ENCODE measurements around the gene RSRC1. TPM values are rescaled to one million over a fixed set of nuclear protein-coding genes. Genes with fewer than 3 reads are reported as not detected.

RSRC1 gene
- polyA plus RNA-seq, 1 donor (not counting 4 experiments of a cell fraction or from before 2014, with no cell fraction given), result 11.1 TPM

DNA sequence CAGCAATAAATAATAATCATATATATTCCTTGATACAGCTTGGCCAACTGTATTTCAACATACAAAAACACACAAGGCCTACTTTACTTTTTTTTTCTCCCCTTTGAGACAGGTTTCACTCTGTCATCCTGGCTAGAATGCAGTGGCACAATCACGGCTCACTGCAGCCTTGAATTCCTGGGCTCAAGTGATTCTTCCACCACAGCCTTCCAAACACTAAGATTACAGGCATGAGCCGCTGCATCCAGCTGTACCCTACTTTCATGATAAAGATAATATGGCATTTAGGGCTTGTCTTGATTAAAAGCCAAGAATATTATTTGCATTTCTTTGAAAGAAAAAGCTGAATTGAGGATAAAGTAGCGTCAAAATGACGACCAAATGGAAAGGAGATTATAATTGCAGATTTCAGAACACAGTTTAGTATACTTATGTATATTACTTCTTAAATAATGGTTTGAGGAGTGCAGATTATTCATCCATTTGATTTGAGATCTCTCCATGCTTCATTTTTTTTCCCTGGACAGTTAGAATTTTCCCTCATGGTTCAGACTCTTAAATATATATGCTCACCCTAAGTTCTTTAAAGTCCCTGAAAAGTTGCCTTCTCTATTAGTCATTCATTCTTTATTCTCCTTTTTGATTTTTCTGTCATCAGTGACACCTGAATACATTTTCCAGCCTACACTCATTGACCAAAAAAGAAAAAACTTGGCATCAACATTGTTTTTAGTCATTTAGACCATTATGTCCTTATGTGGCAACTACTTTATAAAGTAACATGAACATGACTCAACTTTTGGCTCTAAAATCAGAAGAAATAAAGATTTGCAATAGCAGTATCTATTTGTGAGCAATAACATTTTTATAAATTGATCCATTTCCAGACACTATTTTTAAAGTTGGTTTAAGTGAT lies 412.6 kb downstream of the RSRC1 start:
- Histone ChIP-seq H4K20me1 (ENCODE audit: control insufficient read depth, extremely low read depth, insufficient read depth, low read length) (no peaks in the 10 kb centered on the region), H3K4me2 (ENCODE audit: control insufficient read depth, extremely low read depth, insufficient read depth, low read depth, low read length) (no peak overlapping the region), H3K4me1 (ENCODE audit: control insufficient read depth, extremely low read depth, insufficient read depth, low read length) (no peaks in the 10 kb centered on the region), H3K79me2 (ENCODE audit: control insufficient read depth, insufficient read depth, low read length) (no peaks in the 10 kb centered on the region), H3K36me3 (ENCODE audit: control insufficient read depth in 2 of 2, extremely low read depth in 1 of 2, insufficient read depth in 2 of 2, low read length in 2 of 2) (no peaks in the 10 kb centered on the region), H3K27ac (ENCODE audit: control insufficient read depth, insufficient read depth, low read length) (no peak overlapping the region), H3K9ac (ENCODE audit: control insufficient read depth, extremely low read depth, insufficient read depth, low read length) (no peak overlapping the region), H3K27me3 (ENCODE audit: control insufficient read depth, extremely low read depth, insufficient read depth, low read length) (no peaks in the 10 kb centered on the region), H3K9me3 (ENCODE audit: control insufficient read depth, low read depth, low read length) (no peaks in the 10 kb centered on the region), H3K9me1 (ENCODE audit: control insufficient read depth, extremely low read depth, insufficient read depth, low read length) (no peaks in the 10 kb centered on the region), H2AFZ (ENCODE audit: control insufficient read depth, low read length) (no peak overlapping the region), H3K4me3 (ENCODE audit: control insufficient read depth in 2 of 3, extremely low read depth in 1 of 3, insufficient read depth in 2 of 3, low read depth in 1 of 3, low read length in 3 of 3) (no peak overlapping the region)
- TF ChIP-seq, protein P1, sequence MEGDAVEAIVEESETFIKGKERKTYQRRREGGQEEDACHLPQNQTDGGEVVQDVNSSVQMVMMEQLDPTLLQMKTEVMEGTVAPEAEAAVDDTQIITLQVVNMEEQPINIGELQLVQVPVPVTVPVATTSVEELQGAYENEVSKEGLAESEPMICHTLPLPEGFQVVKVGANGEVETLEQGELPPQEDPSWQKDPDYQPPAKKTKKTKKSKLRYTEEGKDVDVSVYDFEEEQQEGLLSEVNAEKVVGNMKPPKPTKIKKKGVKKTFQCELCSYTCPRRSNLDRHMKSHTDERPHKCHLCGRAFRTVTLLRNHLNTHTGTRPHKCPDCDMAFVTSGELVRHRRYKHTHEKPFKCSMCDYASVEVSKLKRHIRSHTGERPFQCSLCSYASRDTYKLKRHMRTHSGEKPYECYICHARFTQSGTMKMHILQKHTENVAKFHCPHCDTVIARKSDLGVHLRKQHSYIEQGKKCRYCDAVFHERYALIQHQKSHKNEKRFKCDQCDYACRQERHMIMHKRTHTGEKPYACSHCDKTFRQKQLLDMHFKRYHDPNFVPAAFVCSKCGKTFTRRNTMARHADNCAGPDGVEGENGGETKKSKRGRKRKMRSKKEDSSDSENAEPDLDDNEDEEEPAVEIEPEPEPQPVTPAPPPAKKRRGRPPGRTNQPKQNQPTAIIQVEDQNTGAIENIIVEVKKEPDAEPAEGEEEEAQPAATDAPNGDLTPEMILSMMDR (optimal IDR thresholded peaks at IDR 0.05 in 1 of 3, IDR thresholded peaks at IDR 0.05 in 1 of 3, conservative IDR thresholded peaks at IDR 0.05 in 1 of 3; ENCODE audit: extremely low read depth in 1 of 3, insufficient read depth in 2 of 3, low read length in 3 of 3), result no peak
- TF ChIP-seq EZH2 (IDR thresholded peaks at IDR 0.05; ENCODE audit: low read length), result no peak
- no peak for FAIRE-seq
- no peak for DNase-seq (ENCODE audit: low read depth, low spot score)
- dilution Hi-C loops (cut with MboI; ENCODE audit: extremely low pct_ligation_motif_present, low sequenced_read_pairs), result no loop called here

DNA sequence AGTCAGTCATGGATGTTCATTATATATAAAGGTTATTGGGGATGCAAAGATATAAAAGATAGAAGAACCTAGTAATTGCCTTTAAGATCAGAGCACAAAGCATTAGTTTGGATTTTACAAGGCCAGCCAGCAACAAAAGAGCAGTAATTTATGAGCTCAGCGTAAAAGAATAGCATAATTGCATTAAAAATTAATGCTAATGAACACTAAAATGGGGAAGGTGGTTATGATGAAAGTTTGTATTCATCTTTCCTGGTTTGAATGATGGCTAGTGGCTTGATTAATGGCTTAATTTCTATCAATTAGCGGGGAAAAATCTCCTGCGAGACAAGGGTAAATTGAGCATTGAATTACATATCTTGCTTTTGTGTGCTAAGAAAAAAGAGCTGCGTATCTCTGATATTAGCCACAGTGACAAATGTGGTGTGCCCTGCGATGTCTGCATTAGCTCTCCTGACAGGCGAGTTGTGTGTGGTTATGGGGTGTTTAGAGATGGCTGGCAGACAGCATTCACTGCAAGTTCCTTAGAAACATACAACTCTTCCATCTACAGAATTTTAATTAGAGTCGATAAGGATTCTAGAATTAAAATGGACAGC lies 418.3 kb downstream of the RSRC1 start:
- Histone ChIP-seq H3K27ac (ENCODE audit: control insufficient read depth, insufficient read depth, low read length) (no peak overlapping the region), H3K9me1 (ENCODE audit: control insufficient read depth, extremely low read depth, insufficient read depth, low read length) (no peaks in the 10 kb centered on the region), H3K79me2 (ENCODE audit: control insufficient read depth, insufficient read depth, low read length) (no peaks in the 10 kb centered on the region), H3K9ac (ENCODE audit: control insufficient read depth, extremely low read depth, insufficient read depth, low read length) (no peak overlapping the region), H2AFZ (ENCODE audit: control insufficient read depth, low read length) (no peak overlapping the region), H3K9me3 (ENCODE audit: control insufficient read depth, low read depth, low read length) (no peaks in the 10 kb centered on the region), H3K27me3 (ENCODE audit: control insufficient read depth, extremely low read depth, insufficient read depth, low read length) (no peaks in the 10 kb centered on the region), H4K20me1 (ENCODE audit: control insufficient read depth, extremely low read depth, insufficient read depth, low read length) (no peaks in the 10 kb centered on the region), H3K4me3 (ENCODE audit: control insufficient read depth in 2 of 3, extremely low read depth in 1 of 3, insufficient read depth in 2 of 3, low read depth in 1 of 3, low read length in 3 of 3) (no peak overlapping the region), H3K4me2 (ENCODE audit: control insufficient read depth, extremely low read depth, insufficient read depth, low read depth, low read length) (no peak overlapping the region), H3K4me1 (ENCODE audit: control insufficient read depth, extremely low read depth, insufficient read depth, low read length) (no peaks in the 10 kb centered on the region), H3K36me3 (ENCODE audit: control insufficient read depth in 2 of 2, extremely low read depth in 1 of 2, insufficient read depth in 2 of 2, low read length in 2 of 2) (no peaks in the 10 kb centered on the region)
- FAIRE-seq, result no peak
- TF ChIP-seq, protein P1 (optimal IDR thresholded peaks at IDR 0.05 in 1 of 3, IDR thresholded peaks at IDR 0.05 in 1 of 3, conservative IDR thresholded peaks at IDR 0.05 in 1 of 3; ENCODE audit: extremely low read depth in 1 of 3, insufficient read depth in 2 of 3, low read length in 3 of 3), result no peak
- TF ChIP-seq EZH2 (IDR thresholded peaks at IDR 0.05; ENCODE audit: low read length), result no peak
- dilution Hi-C loops (cut with MboI; ENCODE audit: extremely low pct_ligation_motif_present, low sequenced_read_pairs), result no loop called here
- no peak for DNase-seq (ENCODE audit: low read depth, low spot score)

Data from keratinocyte (primary cell).